ENCODE data around the gene AAMDC.

DNA sequence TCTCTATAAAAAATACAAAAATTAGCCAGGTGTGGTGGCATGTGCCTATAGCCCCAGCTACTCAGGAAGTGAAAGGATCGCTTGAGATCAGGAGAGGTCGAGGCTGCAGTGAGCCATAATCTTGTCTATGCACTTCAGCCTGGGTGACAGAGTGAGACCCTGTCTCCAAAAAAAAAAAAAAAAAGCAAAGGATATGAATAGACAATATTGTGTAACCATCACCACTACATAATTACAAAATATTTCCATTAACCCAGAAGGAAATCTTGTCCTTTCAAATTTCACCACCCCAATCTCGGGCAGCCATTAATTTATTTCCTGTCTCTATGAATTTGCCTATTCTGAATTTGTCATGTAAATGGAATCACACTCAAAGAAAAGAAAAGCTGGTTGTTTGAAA is 21.6 kb upstream of the AAMDC start:
- TF ChIP-seq, protein P1, sequence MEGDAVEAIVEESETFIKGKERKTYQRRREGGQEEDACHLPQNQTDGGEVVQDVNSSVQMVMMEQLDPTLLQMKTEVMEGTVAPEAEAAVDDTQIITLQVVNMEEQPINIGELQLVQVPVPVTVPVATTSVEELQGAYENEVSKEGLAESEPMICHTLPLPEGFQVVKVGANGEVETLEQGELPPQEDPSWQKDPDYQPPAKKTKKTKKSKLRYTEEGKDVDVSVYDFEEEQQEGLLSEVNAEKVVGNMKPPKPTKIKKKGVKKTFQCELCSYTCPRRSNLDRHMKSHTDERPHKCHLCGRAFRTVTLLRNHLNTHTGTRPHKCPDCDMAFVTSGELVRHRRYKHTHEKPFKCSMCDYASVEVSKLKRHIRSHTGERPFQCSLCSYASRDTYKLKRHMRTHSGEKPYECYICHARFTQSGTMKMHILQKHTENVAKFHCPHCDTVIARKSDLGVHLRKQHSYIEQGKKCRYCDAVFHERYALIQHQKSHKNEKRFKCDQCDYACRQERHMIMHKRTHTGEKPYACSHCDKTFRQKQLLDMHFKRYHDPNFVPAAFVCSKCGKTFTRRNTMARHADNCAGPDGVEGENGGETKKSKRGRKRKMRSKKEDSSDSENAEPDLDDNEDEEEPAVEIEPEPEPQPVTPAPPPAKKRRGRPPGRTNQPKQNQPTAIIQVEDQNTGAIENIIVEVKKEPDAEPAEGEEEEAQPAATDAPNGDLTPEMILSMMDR (IDR thresholded peaks at IDR 0.05), result no peak
- TF ChIP-seq POLR2A (IDR thresholded peaks at IDR 0.05), result no peak

All from suprapubic skin (tissue), 3 donors.